Measurements from ENCODE around the gene ARL4C.

ARL4C gene

GRCh38 chr2:234535464-234535863 lies 38.6 kb upstream of the ARL4C start:
- no peaks in the 10 kb centered on the region for H3K36me3 ChIP-seq (ENCODE audit: control insufficient read depth in 2 of 2, insufficient read depth in 1 of 2, low read length in 2 of 2)
- no peaks in the 10 kb centered on the region for H3K9me3 ChIP-seq (ENCODE audit: control insufficient read depth, insufficient read depth, low read depth, low read length)
- TF ChIP-seq ZNF2 (tag by site-specific recombination; IDR thresholded peaks at IDR 0.05) (no peak), ZNF768 (tag by site-specific recombination; IDR thresholded peaks at IDR 0.05) (no peak), ZNF777 (tag by site-specific recombination; IDR thresholded peaks at IDR 0.05; ENCODE audit: borderline replicate concordance) (no peak), ZNF26 (tag by site-specific recombination; IDR thresholded peaks at IDR 0.05) (no peak), ZNF302 (tag by site-specific recombination; IDR thresholded peaks at IDR 0.05; ENCODE audit: low read depth) (no peak), ZNF202 (tag by site-specific recombination; IDR thresholded peaks at IDR 0.05; ENCODE audit: borderline replicate concordance) (no peak), BCL11A (tag by site-specific recombination; IDR thresholded peaks at IDR 0.05; ENCODE audit: low read depth) (no peak), ZBTB6 (tag by site-specific recombination; IDR thresholded peaks at IDR 0.05) (no peak), ZNF112 (tag by site-specific recombination; IDR thresholded peaks at IDR 0.05) (no peak), ZNF624 (tag by site-specific recombination; IDR thresholded peaks at IDR 0.05) (no peak), FEZF1 (tag by site-specific recombination; IDR thresholded peaks at IDR 0.05) (no peak), ZNF148 (tag by site-specific recombination; IDR thresholded peaks at IDR 0.05; ENCODE audit: borderline replicate concordance) (no peak), ZBTB1 (tag by site-specific recombination; IDR thresholded peaks at IDR 0.05) (no peak)
- H3K4me3 ChIP-seq (ENCODE audit: low read depth, low read length), result no peak overlapping the region
- H3K4me1 ChIP-seq (ENCODE audit: control insufficient read depth, insufficient read depth, low read length), result no peaks in the 10 kb centered on the region
- CTCF ChIA-PET, result interaction anchor here (0.6 to 1.9 kb wide), 3 partner anchors 9 to 249 kb away, joined by 4 to 11 read pairs (median 6); no protein-coding TSS in a partner anchor
- no peak overlapping the region for H3K27ac ChIP-seq (ENCODE audit: extremely low read depth, low read depth, low read length)
- POLR2A ChIA-PET, result no interaction called here

- H3K27ac ChIP-seq (ENCODE audit: extremely low read depth, low read depth, low read length), result no peak overlapping the region
- no peak for TF ChIP-seq HOXA7 (CRISPR knock-in tag; IDR thresholded peaks at IDR 0.05; ENCODE audit: borderline replicate concordance)
- no peak overlapping the region for H3K4me3 ChIP-seq (ENCODE audit: low read depth, low read length)
- ChIA-PET CTCF (interaction anchor here (0.7 to 1.9 kb wide), 2 partner anchors 10 to 246 kb away, joined by 3 to 11 read pairs; no protein-coding TSS in a partner anchor), POLR2A (no interaction called here)
- no peaks in the 10 kb centered on the region for H3K36me3 ChIP-seq (ENCODE audit: control insufficient read depth in 2 of 2, insufficient read depth in 1 of 2, low read length in 2 of 2)
- H3K9me3 ChIP-seq (ENCODE audit: control insufficient read depth, insufficient read depth, low read depth, low read length), result no peaks in the 10 kb centered on the region
- no peaks in the 10 kb centered on the region for H3K4me1 ChIP-seq (ENCODE audit: control insufficient read depth, insufficient read depth, low read length)
These were observed 37.6 kb upstream of the ARL4C start for GRCh38 chr2:234534515-234534914.

GRCh38 chr2:234533626-234534025 lies 36.7 kb upstream of the ARL4C start:
- Histone ChIP-seq H3K4me3 (ENCODE audit: low read depth, low read length) (no peak overlapping the region), H3K27ac (ENCODE audit: extremely low read depth, low read depth, low read length) (no peak overlapping the region), H3K9me3 (ENCODE audit: control insufficient read depth, insufficient read depth, low read depth, low read length) (no peaks in the 10 kb centered on the region), H3K4me1 (ENCODE audit: control insufficient read depth, insufficient read depth, low read length) (no peaks in the 10 kb centered on the region), H3K36me3 (ENCODE audit: control insufficient read depth in 2 of 2, insufficient read depth in 1 of 2, low read length in 2 of 2) (no peaks in the 10 kb centered on the region)
- POLR2A ChIA-PET, result no interaction called here
- CTCF ChIA-PET, result interaction anchor here (0.6 to 1.9 kb wide), 3 partner anchors 11 to 245 kb away, joined by 3 to 11 read pairs (median 3); no protein-coding TSS in a partner anchor
- no peak for TF ChIP-seq ZNF571 (tag by site-specific recombination; IDR thresholded peaks at IDR 0.05)
- TF ChIP-seq ZNF544 (tag by site-specific recombination; IDR thresholded peaks at IDR 0.05), result no peak
- TF ChIP-seq MZF1 (tag by site-specific recombination; IDR thresholded peaks at IDR 0.05; ENCODE audit: borderline replicate concordance), result no peak
- TF ChIP-seq ZNF394 (tag by site-specific recombination; IDR thresholded peaks at IDR 0.05; ENCODE audit: borderline replicate concordance), result no peak
- no peak for TF ChIP-seq ZSCAN16 (tag by site-specific recombination; IDR thresholded peaks at IDR 0.05)
